Activated T-cell treated with anti-CD3 and anti-CD28 coated beads, Interleukin-2, amount 50 U/mL, for 1 hour (primary cell): ENCODE measurements around the gene PRKG1.
"Not testable (repeated sequence)": the region's sequence is repeated elsewhere in the genome, so short reads cannot be mapped to it uniquely, and the experiment has no call there.

Experiments
- DNase-seq: peaks from one replicate; pipeline ENCODE4 v3.0.0-alpha.2; 2020

The PRKG1 gene

GRCh38 chr10:51340845-51341610 is 266.7 kb downstream of the PRKG1 start:
- DNase-seq, result no peak

GRCh38 chr10:51341745-51342144 is 267.5 kb downstream of the PRKG1 start:
- DNase-seq, result not testable (repeated sequence)

GRCh38 chr10:51342381-51342780 is 268.1 kb downstream of the PRKG1 start:
- no peak for DNase-seq

GRCh38 chr10:51343391-51343790 is 269.1 kb downstream of the PRKG1 start:
- DNase-seq, result no peak

GRCh38 chr10:51344371-51344770 is 270.1 kb downstream of the PRKG1 start:
- no peak for DNase-seq

GRCh38 chr10:51348622-51349021 is 274.3 kb downstream of the PRKG1 start:
- no peak for DNase-seq

- no peak for DNase-seq
These were observed 282.9 kb downstream of the PRKG1 start for GRCh38 chr10:51357170-51357569.

GRCh38 chr10:51358227-51358626 is 283.9 kb downstream of the PRKG1 start:
- DNase-seq, result no peak

- no peak for DNase-seq
These were observed 289.1 kb downstream of the PRKG1 start for GRCh38 chr10:51363415-51363814.

GRCh38 chr10:51364674-51365073 is 290.4 kb downstream of the PRKG1 start:
- no peak for DNase-seq

- DNase-seq, result no peak
These were observed 291.8 kb downstream of the PRKG1 start for GRCh38 chr10:51366044-51366443.

- no peak for DNase-seq
These were observed 292.8 kb downstream of the PRKG1 start for GRCh38 chr10:51367127-51367526.

- DNase-seq, result no peak
These were observed 293.4 kb downstream of the PRKG1 start for GRCh38 chr10:51367694-51368093.

GRCh38 chr10:51368943-51369342 is 294.7 kb downstream of the PRKG1 start:
- no peak for DNase-seq

- DNase-seq, result no peak
These were observed 295.6 kb downstream of the PRKG1 start for GRCh38 chr10:51369903-51370302.

- no peak for DNase-seq
These were observed 297.5 kb downstream of the PRKG1 start for GRCh38 chr10:51371743-51372142.

GRCh38 chr10:51375790-51376189 is 301.5 kb downstream of the PRKG1 start:
- no peak for DNase-seq

GRCh38 chr10:51377070-51377931 is 303.0 kb downstream of the PRKG1 start:
- no peak for DNase-seq

- no peak for DNase-seq
These were observed 303.8 kb downstream of the PRKG1 start for GRCh38 chr10:51377932-51378599.

GRCh38 chr10:51382181-51382580 is 307.9 kb downstream of the PRKG1 start:
- no peak for DNase-seq

GRCh38 chr10:51384971-51385370 is 310.7 kb downstream of the PRKG1 start:
- DNase-seq, result no peak

GRCh38 chr10:51386248-51386885 is 312.1 kb downstream of the PRKG1 start:
- no peak for DNase-seq
